ENCODE data around the gene ARHGAP8. TPM values are rescaled to one million over a fixed set of nuclear protein-coding genes. Genes with fewer than 3 reads are reported as not detected.

Gene ARHGAP8
- total and polyA plus RNA-seq, 2 experiments from 2014 or later, result 24.0 to 50.4 TPM

DNA sequence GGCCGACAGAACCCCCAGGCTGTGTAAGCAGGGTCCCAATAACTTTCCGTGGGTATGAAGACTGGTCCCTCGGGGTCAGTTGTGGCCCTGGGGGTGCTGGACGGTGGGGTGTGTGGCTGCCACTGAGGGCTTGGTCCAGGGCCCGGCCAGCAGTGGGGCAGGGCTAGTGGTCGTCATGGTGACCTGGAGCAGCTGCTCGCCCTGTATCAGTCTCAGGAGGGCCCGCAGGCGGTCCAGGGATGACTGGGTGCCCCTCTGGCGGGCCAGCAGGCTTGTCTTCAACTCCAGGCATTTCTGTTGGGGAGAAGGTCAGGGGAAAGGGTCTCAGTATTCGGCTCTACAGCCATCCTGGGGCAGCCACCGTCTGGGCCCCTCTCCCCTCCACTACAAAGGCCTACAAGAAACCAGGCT is 130.6 kb downstream of the ARHGAP8 start:
- H3K4me2 ChIP-seq, result no peak overlapping the region
- DNase-seq (ENCODE audit: low spot score), result no peak
- no peak for TF ChIP-seq EZH2phosphoT487 (IDR thresholded peaks at IDR 0.05; ENCODE audit: low read depth, severe bottlenecking, unreplicated experiment)
- TF ChIP-seq CTCF (IDR thresholded peaks at IDR 0.05; ENCODE audit: poor library complexity), result no peak
- no peak for TF ChIP-seq EZH2 (IDR thresholded peaks at IDR 0.05; ENCODE audit: borderline replicate concordance)

GRCh38 chr22:44884562-44884961 is 132.2 kb downstream of the ARHGAP8 start:
- no peaks in the 10 kb centered on the region for H3K9me2 ChIP-seq (replicated peaks; ENCODE audit: insufficient read depth)
- H3K27me3 ChIP-seq, result no peaks in the 10 kb centered on the region
- H3K4me2 ChIP-seq, result no peak overlapping the region
- H3K4me1 ChIP-seq (ENCODE audit: insufficient read depth), result no peaks in the 10 kb centered on the region
- H2AFZ ChIP-seq, result no peak overlapping the region
- no peak overlapping the region for H3K27ac ChIP-seq
- TF ChIP-seq EZH2 (IDR thresholded peaks at IDR 0.05; ENCODE audit: borderline replicate concordance) (no peak), CTCF (IDR thresholded peaks at IDR 0.05; ENCODE audit: poor library complexity) (no peak), EZH2phosphoT487 (IDR thresholded peaks at IDR 0.05; ENCODE audit: low read depth, severe bottlenecking, unreplicated experiment) (no peak)
- 100% methylated on average over 1 of the region's 1 CpG for WGBS (ENCODE audit: low lambda C conversion rate, missing lambda C conversion rate)
- no peaks in the 10 kb centered on the region for H3K36me3 ChIP-seq (replicated peaks; ENCODE audit: insufficient read depth, low read depth)
- no peaks in the 10 kb centered on the region for H3K79me2 ChIP-seq
- DNase-seq (ENCODE audit: low spot score), result no peak
- no peak overlapping the region for H3K4me3 ChIP-seq
- no peaks in the 10 kb centered on the region for H3K9me3 ChIP-seq (ENCODE audit: low read depth)
- no peaks in the 10 kb centered on the region for H4K20me1 ChIP-seq (ENCODE audit: insufficient read depth, poor library complexity, severe bottlenecking)

More for the DNA sequence above, 130.6 kb downstream of the ARHGAP8 start:
- Histone ChIP-seq H3K27ac (no peak overlapping the region), H3K9me3 (ENCODE audit: low read depth) (no peaks in the 10 kb centered on the region), H3K36me3 (replicated peaks; ENCODE audit: insufficient read depth, low read depth) (no peaks in the 10 kb centered on the region), H2AFZ (no peak overlapping the region), H3K4me3 (no peak overlapping the region), H3K27me3 (no peaks in the 10 kb centered on the region), H3K4me1 (ENCODE audit: insufficient read depth) (no peaks in the 10 kb centered on the region), H3K9me2 (replicated peaks; ENCODE audit: insufficient read depth) (no peaks in the 10 kb centered on the region), H3K79me2 (no peaks in the 10 kb centered on the region), H4K20me1 (ENCODE audit: insufficient read depth, poor library complexity, severe bottlenecking) (no peaks in the 10 kb centered on the region)
- WGBS (ENCODE audit: low lambda C conversion rate, missing lambda C conversion rate), result 95% methylated on average over 12 of the region's 12 CpGs

DNA sequence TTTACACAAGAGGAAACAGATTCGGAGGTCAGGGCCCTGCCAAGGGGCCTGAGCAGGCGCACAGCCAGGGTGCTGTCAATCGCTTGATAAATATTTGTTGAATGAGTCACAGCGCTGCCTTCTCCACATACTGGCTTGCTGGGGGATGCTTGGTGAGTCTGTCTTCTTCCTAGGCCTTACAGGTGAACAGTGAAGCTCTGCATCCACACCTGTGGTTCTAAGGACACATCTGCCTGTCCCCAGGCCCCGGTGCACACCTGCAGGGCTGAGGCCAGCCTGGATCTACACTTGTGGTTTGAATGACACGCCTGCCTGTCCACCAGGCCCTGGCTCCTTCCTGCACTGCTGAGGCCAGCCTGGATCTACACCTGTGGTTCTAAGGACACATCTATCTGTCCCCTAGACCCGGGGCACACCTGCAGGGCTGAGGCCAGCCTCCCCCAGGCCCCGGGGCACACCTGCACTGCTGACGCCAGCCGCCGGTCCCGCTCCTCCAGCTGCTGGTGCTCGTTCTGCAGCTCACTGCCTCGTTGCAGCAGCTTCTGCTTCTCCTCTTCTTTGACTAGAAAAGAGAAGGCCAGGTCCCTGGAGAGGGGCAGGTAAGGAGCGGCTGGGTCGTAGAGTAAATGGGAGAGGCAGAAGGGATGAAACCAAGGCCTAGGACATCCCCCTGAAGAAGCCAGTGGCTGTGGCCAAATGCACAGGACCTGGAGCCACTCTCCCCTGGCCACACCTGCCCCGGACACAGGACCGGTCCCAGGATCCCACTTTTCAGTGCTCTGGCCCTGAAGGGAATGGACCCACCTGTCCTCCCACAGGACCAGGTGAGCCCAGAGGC is 132.8 kb downstream of the ARHGAP8 start:
- H3K9me2 ChIP-seq (replicated peaks; ENCODE audit: insufficient read depth), result no peaks in the 10 kb centered on the region
- H2AFZ ChIP-seq, result no peak overlapping the region
- H3K4me3 ChIP-seq, result no peak overlapping the region
- no peaks in the 10 kb centered on the region for H4K20me1 ChIP-seq (ENCODE audit: insufficient read depth, poor library complexity, severe bottlenecking)
- 82% methylated on average over 18 of the region's 18 CpGs for WGBS (ENCODE audit: low lambda C conversion rate, missing lambda C conversion rate)
- TF ChIP-seq EZH2phosphoT487 (IDR thresholded peaks at IDR 0.05; ENCODE audit: low read depth, severe bottlenecking, unreplicated experiment) (no peak), CTCF (IDR thresholded peaks at IDR 0.05; ENCODE audit: poor library complexity) (no peak), EZH2 (IDR thresholded peaks at IDR 0.05; ENCODE audit: borderline replicate concordance) (no peak)
- no peaks in the 10 kb centered on the region for H3K36me3 ChIP-seq (replicated peaks; ENCODE audit: insufficient read depth, low read depth)
- no peak overlapping the region for H3K27ac ChIP-seq
- no peaks in the 10 kb centered on the region for H3K79me2 ChIP-seq
- no peaks in the 10 kb centered on the region for H3K27me3 ChIP-seq
- H3K4me1 ChIP-seq (ENCODE audit: insufficient read depth), result no peaks in the 10 kb centered on the region
- no peak overlapping the region for H3K4me2 ChIP-seq
- H3K9me3 ChIP-seq (ENCODE audit: low read depth), result no peaks in the 10 kb centered on the region
- peak; percentile 72 for DNase-seq (ENCODE audit: low spot score)

All from hepatocyte (in vitro differentiated cells).